ENCODE results near the gene ANOS1.
A peak's percentile ranks its signal among the peaks of the same experiment; 100 is the strongest.

The ANOS1 gene

GRCh38 chrX:8743126-8743732, 11.3 kb upstream of the ANOS1 start:
- H3K79me2 ChIP-seq (ENCODE audit: insufficient read depth, low read length), result no peaks in the 10 kb centered on the region
- no peak overlapping the region for H2AFZ ChIP-seq (ENCODE audit: low read depth, low read length)
- no peaks in the 10 kb centered on the region for H3K27me3 ChIP-seq (ENCODE audit: insufficient read depth, low read length, poor library complexity)
- H3K36me3 ChIP-seq (ENCODE audit: insufficient read depth, low read length), result no peaks in the 10 kb centered on the region
- DNase-seq (peak; percentile 59), ATAC-seq (ENCODE audit: insufficient read depth, low read depth) (peak; percentile 64; the same call in 1 of the 3 replicates)
- H3K4me3 ChIP-seq (ENCODE audit: low read depth in 1 of 2, low read length in 2 of 2), result no peak overlapping the region
- no peak overlapping the region for H3K27ac ChIP-seq (ENCODE audit: low read length)
- no peaks in the 10 kb centered on the region for H4K20me1 ChIP-seq (ENCODE audit: insufficient read depth, low read length)
- H3K9ac ChIP-seq (ENCODE audit: low read depth, low read length), result no peak overlapping the region
- H3K4me2 ChIP-seq (ENCODE audit: insufficient read depth, low read length), result no peak overlapping the region
- no peaks in the 10 kb centered on the region for H3K4me1 ChIP-seq (ENCODE audit: insufficient read depth, low read length)
- no peaks in the 10 kb centered on the region for H3K9me3 ChIP-seq (ENCODE audit: insufficient read depth, low read length, severe bottlenecking)
- TF ChIP-seq CTCF (IDR thresholded peaks at IDR 0.05; ENCODE audit: borderline replicate concordance, extremely low read depth, low read length, poor library complexity, severe bottlenecking) (peak; percentile 78), EZH2 (IDR thresholded peaks at IDR 0.05; ENCODE audit: borderline replicate concordance, low read depth, low read length, severe bottlenecking) (no peak)

GRCh38 chrX:8741981-8742380, 10.0 kb upstream of the ANOS1 start:
- TF ChIP-seq EZH2 (IDR thresholded peaks at IDR 0.05; ENCODE audit: borderline replicate concordance, low read depth, low read length, severe bottlenecking) (no peak), CTCF (IDR thresholded peaks at IDR 0.05; ENCODE audit: borderline replicate concordance, extremely low read depth, low read length, poor library complexity, severe bottlenecking) (no peak)
- no peak for ATAC-seq (ENCODE audit: insufficient read depth, low read depth)

DNA sequence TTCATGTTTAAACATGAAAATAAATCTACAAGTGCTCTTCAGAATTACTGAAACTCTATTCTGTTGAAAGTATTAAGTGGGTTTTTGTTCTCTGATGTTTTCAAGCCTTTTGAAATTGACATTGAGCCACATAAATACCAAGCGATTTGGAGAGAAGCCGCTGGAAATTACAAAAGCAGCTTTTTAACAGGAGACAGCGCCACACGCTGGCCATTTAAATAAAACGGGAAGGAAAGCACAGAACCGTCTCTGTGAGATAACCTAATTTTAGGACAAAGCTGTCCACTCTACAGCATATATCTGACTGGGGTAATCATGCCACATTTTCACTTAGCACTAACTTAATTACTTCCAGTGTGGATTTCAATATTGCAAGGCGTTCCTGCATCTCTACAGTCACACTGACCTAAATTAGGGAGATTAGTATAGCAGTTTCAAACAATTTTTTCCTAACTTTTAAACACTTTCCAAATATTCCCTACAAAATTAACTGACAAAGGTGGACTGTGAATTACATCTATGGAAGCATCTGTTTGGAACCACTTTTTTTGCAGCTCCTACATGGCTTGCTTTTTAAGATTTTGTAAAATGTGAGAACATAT, 6.8 kb upstream of the ANOS1 start:
- ATAC-seq (ENCODE audit: insufficient read depth, low read depth) (no peak), DNase-seq (peak; percentile 24)
- Histone ChIP-seq H3K79me2 (ENCODE audit: insufficient read depth, low read length) (no peaks in the 10 kb centered on the region), H4K20me1 (ENCODE audit: insufficient read depth, low read length) (no peaks in the 10 kb centered on the region), H3K9me3 (ENCODE audit: insufficient read depth, low read length, severe bottlenecking) (no peaks in the 10 kb centered on the region), H3K4me1 (ENCODE audit: insufficient read depth, low read length) (no peaks in the 10 kb centered on the region), H3K4me2 (ENCODE audit: insufficient read depth, low read length) (no peak overlapping the region), H3K4me3 (ENCODE audit: low read depth in 1 of 2, low read length in 2 of 2) (no peak overlapping the region), H3K27me3 (ENCODE audit: insufficient read depth, low read length, poor library complexity) (no peaks in the 10 kb centered on the region), H3K27ac (ENCODE audit: low read length) (no peak overlapping the region), H3K36me3 (ENCODE audit: insufficient read depth, low read length) (no peaks in the 10 kb centered on the region), H2AFZ (ENCODE audit: low read depth, low read length) (no peak overlapping the region), H3K9ac (ENCODE audit: low read depth, low read length) (no peak overlapping the region)
- TF ChIP-seq CTCF (IDR thresholded peaks at IDR 0.05; ENCODE audit: borderline replicate concordance, extremely low read depth, low read length, poor library complexity, severe bottlenecking) (peak; percentile 67), EZH2 (IDR thresholded peaks at IDR 0.05; ENCODE audit: borderline replicate concordance, low read depth, low read length, severe bottlenecking) (no peak)

More at GRCh38 chrX:8741981-8742380, 10.0 kb upstream of the ANOS1 start:
- no peak overlapping the region for H3K9ac ChIP-seq (ENCODE audit: low read depth, low read length)
- no peak overlapping the region for H3K27ac ChIP-seq (ENCODE audit: low read length)
- no peaks in the 10 kb centered on the region for H3K9me3 ChIP-seq (ENCODE audit: insufficient read depth, low read length, severe bottlenecking)
- H2AFZ ChIP-seq (ENCODE audit: low read depth, low read length), result no peak overlapping the region
- H3K4me3 ChIP-seq (ENCODE audit: low read depth in 1 of 2, low read length in 2 of 2), result no peak overlapping the region
- no peak overlapping the region for H3K4me2 ChIP-seq (ENCODE audit: insufficient read depth, low read length)
- H3K27me3 ChIP-seq (ENCODE audit: insufficient read depth, low read length, poor library complexity), result no peaks in the 10 kb centered on the region
- no peaks in the 10 kb centered on the region for H3K36me3 ChIP-seq (ENCODE audit: insufficient read depth, low read length)
- no peaks in the 10 kb centered on the region for H3K4me1 ChIP-seq (ENCODE audit: insufficient read depth, low read length)
- no peaks in the 10 kb centered on the region for H3K79me2 ChIP-seq (ENCODE audit: insufficient read depth, low read length)
- H4K20me1 ChIP-seq (ENCODE audit: insufficient read depth, low read length), result no peaks in the 10 kb centered on the region
- DNase-seq, result no peak

Data from DND-41 (cell line).